Vagina (tissue), 2 donors: Measurements from ENCODE around the gene CCDC82. TPM values are rescaled to one million over a fixed set of nuclear protein-coding genes. Genes with fewer than 3 reads are reported as not detected.
A peak's percentile ranks its signal among the peaks of the same experiment; 100 is the strongest.

ENCODE experiments used
- DNase-seq, 2 donors: peaks; one replicate each; pipeline ENCODE4 v3.0.0-alpha.2; 2017; ENCODE audit errors: extremely low spot score in 2 of 2
- H3K27ac ChIP-seq: fragments of 200-600 bp; sonication (generic); one replicate; pipeline ENCODE4 v1.5.1; 2019
- H3K27me3 ChIP-seq: fragments of 200-600 bp; sonication (generic); one replicate; pipeline ENCODE4 v1.5.1; 2019
- H3K36me3 ChIP-seq, 2 donors: fragments of 200-600 bp; sonication (generic); one replicate each; pipeline ENCODE4 v1.5.1; 2017 to 2019
- H3K4me1 ChIP-seq: fragments of 200-600 bp; sonication (generic); one replicate; pipeline ENCODE4 v1.5.1; 2019
- H3K4me3 ChIP-seq, 2 donors: fragments of 200-600 bp; sonication (generic); 1 replicate in 1 of 2; 2 replicates in 1 of 2; pipeline ENCODE4 v1.5.1; 2016 to 2019
- H3K9me3 ChIP-seq: fragments of 200-600 bp; sonication (generic); one replicate; pipeline ENCODE4 v1.5.1; 2019
- CTCF ChIP-seq, 3 experiments: fragments of 450-650 bp in 2 of 3; fragments of 200-600 bp in 1 of 3; sonication (generic) in 1 of 3; IDR thresholded peaks; one replicate each; pipeline ENCODE4 v1.5.1; 2017 to 2019; ENCODE audit warnings: antibody characterized with exemption in 3 of 3, mild to moderate bottlenecking in 2 of 3, moderate library complexity in 2 of 3
- POLR2A ChIP-seq, 2 donors: fragments of 450-650 bp; IDR thresholded peaks; one replicate each; pipeline ENCODE4 v1.6.1; 2017; ENCODE audit warnings: antibody characterized with exemption in 2 of 2, mild to moderate bottlenecking in 2 of 2, moderate library complexity in 2 of 2
- POLR2AphosphoS5 ChIP-seq, 2 donors: sonication (generic); formaldehyde crosslinking; IDR thresholded peaks; one replicate each; pipeline ENCODE4 v1.9.0; 2017; ENCODE audit warnings: antibody characterized with exemption in 2 of 2, mild to moderate bottlenecking in 2 of 2, low read depth in 1 of 2; ENCODE audit not compliant: insufficient read depth in 1 of 2
- intact Hi-C: fragments of 100-400 bp; cut with DNase I; formaldehyde crosslinking; loops from one replicate; pipeline ENCODE4 v1.15.1; 2023
- total RNA-seq: library from RNA; depleted of rRNA; stranded (reverse); fragments of >200 nt; gene quantifications from one replicate; pipeline ENCODE4 v1.2.3, GENCODE V29; 2016

The CCDC82 gene
- total RNA-seq, 1 donor from 2014 or later: 29.5 TPM

- DNase-seq: no peak
- Histone ChIP-seq H3K4me3 (no peak overlapping the region), H3K4me1 (peaks cover 96% of the 10 kb centered on the region), H3K27me3 (no peaks in the 10 kb centered on the region), H3K36me3 (no peaks in the 10 kb centered on the region), H3K27ac (no peak overlapping the region), H3K9me3 (no peaks in the 10 kb centered on the region)
- intact Hi-C loops: no loop called here
- TF ChIP-seq POLR2AphosphoS5 (IDR thresholded peaks at IDR 0.05; ENCODE audit: insufficient read depth in 1 of 2, low read depth in 1 of 2) (no peak), CTCF (IDR thresholded peaks at IDR 0.05) (no peak), POLR2A (IDR thresholded peaks at IDR 0.05) (no peak)
These were observed 69.6 kb downstream of the CCDC82 start for GRCh38 chr11:96319898-96320656.

- no peak for DNase-seq
- Histone ChIP-seq H3K36me3 (no peaks in the 10 kb centered on the region), H3K4me3 (no peak overlapping the region), H3K27me3 (no peaks in the 10 kb centered on the region), H3K9me3 (no peaks in the 10 kb centered on the region), H3K27ac (no peak overlapping the region), H3K4me1 (peaks cover 97% of the 10 kb centered on the region)
- intact Hi-C loops: no loop called here
- TF ChIP-seq POLR2AphosphoS5 (IDR thresholded peaks at IDR 0.05; ENCODE audit: insufficient read depth in 1 of 2, low read depth in 1 of 2) (no peak), POLR2A (IDR thresholded peaks at IDR 0.05) (no peak), CTCF (IDR thresholded peaks at IDR 0.05) (no peak)
These were observed 70.9 kb downstream of the CCDC82 start for GRCh38 chr11:96318850-96319249.

- no peak overlapping the region for H3K27ac ChIP-seq
These were observed 71.3 kb downstream of the CCDC82 start for GRCh38 chr11:96318399-96318798.

GRCh38 chr11:96317985-96318384 is 71.7 kb downstream of the CCDC82 start:
- Histone ChIP-seq H3K27me3 (no peaks in the 10 kb centered on the region), H3K36me3 (no peaks in the 10 kb centered on the region), H3K27ac (peak overlapping the region; percentile 20), H3K9me3 (no peaks in the 10 kb centered on the region), H3K4me1 (peaks cover 94% of the 10 kb centered on the region), H3K4me3 (no peak overlapping the region)
- intact Hi-C loops: no loop called here
- DNase-seq: no peak
- TF ChIP-seq CTCF (IDR thresholded peaks at IDR 0.05) (no peak), POLR2A (IDR thresholded peaks at IDR 0.05) (no peak), POLR2AphosphoS5 (IDR thresholded peaks at IDR 0.05; ENCODE audit: insufficient read depth in 1 of 2, low read depth in 1 of 2) (no peak)

More at GRCh38 chr11:96318399-96318798, 71.3 kb downstream of the CCDC82 start:
- Histone ChIP-seq H3K9me3 (no peaks in the 10 kb centered on the region), H3K36me3 (no peaks in the 10 kb centered on the region), H3K27me3 (no peaks in the 10 kb centered on the region), H3K4me1 (peaks cover 96% of the 10 kb centered on the region), H3K4me3 (no peak overlapping the region)
- no peak for DNase-seq
- intact Hi-C loops: no loop called here
- no peak for TF ChIP-seq CTCF (IDR thresholded peaks at IDR 0.05)

- TF ChIP-seq POLR2AphosphoS5 (IDR thresholded peaks at IDR 0.05; ENCODE audit: insufficient read depth in 1 of 2, low read depth in 1 of 2) (no peak), CTCF (IDR thresholded peaks at IDR 0.05) (no peak), POLR2A (IDR thresholded peaks at IDR 0.05) (no peak)
- DNase-seq: no peak
- Histone ChIP-seq H3K4me3 (no peak overlapping the region), H3K4me1 (peaks cover 92% of the 10 kb centered on the region), H3K27me3 (no peaks in the 10 kb centered on the region), H3K27ac (peak overlapping the region; percentile 20), H3K36me3 (no peaks in the 10 kb centered on the region), H3K9me3 (no peaks in the 10 kb centered on the region)
- intact Hi-C loops: no loop called here
These were observed 72.1 kb downstream of the CCDC82 start for GRCh38 chr11:96317571-96317970.
